BLaER1 treated with 17β-estradiol and CSF1 and Interleukin-3, amounts not matched to agents 10 nM and 100 nM (cell line): ENCODE data around the gene HCFC2.
"Not testable (repeated sequence)": the region's sequence is repeated elsewhere in the genome, so short reads cannot be mapped to it uniquely, and the experiment has no call there.

ENCODE experiments used
- H3K27ac ChIP-seq, 11 experiments: shearing (Covaris generic); formaldehyde crosslinking; 2 replicates each; pipeline ENCODE4 v1.8.1; 2022
- H3K27me3 ChIP-seq, 11 experiments: shearing (Covaris generic); formaldehyde crosslinking; 2 replicates each; pipeline ENCODE4 v1.8.1; 2022
- H3K36me3 ChIP-seq, 11 experiments: shearing (Covaris generic); formaldehyde crosslinking; 2 replicates each; pipeline ENCODE4 v1.8.1; 2022
- H3K4me1 ChIP-seq, 10 experiments: shearing (Covaris generic); formaldehyde crosslinking; 2 replicates each; pipeline ENCODE4 v1.8.1; 2022
- H3K4me2 ChIP-seq, 11 experiments: shearing (Covaris generic); formaldehyde crosslinking; 2 replicates each; pipeline ENCODE4 v1.8.1; 2022
- H3K4me3 ChIP-seq, 10 experiments: shearing (Covaris generic); formaldehyde crosslinking; 2 replicates each; pipeline ENCODE4 v1.8.1; 2022
- H3K9ac ChIP-seq, 11 experiments: shearing (Covaris generic); formaldehyde crosslinking; 2 replicates each; pipeline ENCODE4 v1.8.1; 2022
- H3K9me3 ChIP-seq, 11 experiments: shearing (Covaris generic); formaldehyde crosslinking; replicated peaks in 1 of 11; 2 replicates each; pipeline ENCODE4 v1.8.1; 2022
- H4K20me1 ChIP-seq, 11 experiments: shearing (Covaris generic); formaldehyde crosslinking; 2 replicates each; pipeline ENCODE4 v1.8.1; 2022
- Cebpa-rat ChIP-seq, 11 experiments: shearing (Covaris generic); IDR thresholded peaks; 2 replicates each; pipeline ENCODE4 v1.8.1; 2022

Gene HCFC2

GRCh38 chr12:104064031-104064841 is at the start of gene HCFC2:
HCFC2 (plus strand) TSS chr12:104064531; CDS start chr12:104064561, 30 bp downstream.
- no peak for TF ChIP-seq Cebpa-rat (IDR thresholded peaks at IDR 0.05)
- Histone ChIP-seq H3K27ac (peak within 1 kb of the TSS; percentile 64 to 85 (median 77)), H3K9me3 (no peaks in the 10 kb centered on the region)

GRCh38 chr12:104021862-104022261 is 42.5 kb upstream of the HCFC2 start:
- not testable (repeated sequence) for H3K27ac ChIP-seq, H3K27me3 ChIP-seq, H3K36me3 ChIP-seq, H3K4me2 ChIP-seq, H3K4me3 ChIP-seq, H3K4me1 ChIP-seq, H4K20me1 ChIP-seq, H3K9ac ChIP-seq
- H3K9me3 ChIP-seq, result peaks cover 10 to 18% (median 15%) of the 10 kb centered on the region in 11 experiments; a peak in 21 of 22 replicates

More at GRCh38 chr12:104064031-104064841, at the start of gene HCFC2:
- H4K20me1 ChIP-seq, result peaks cover 0 to 10% (median 0%) of the 10 kb centered on the region in 11 experiments; a peak in 3 of 22 replicates
- H3K4me3 ChIP-seq, result peak within 1 kb of the TSS; percentile 84 to 99 (median 96)
- H3K4me1 ChIP-seq, result peaks cover 18 to 32% (median 19%) of the 10 kb centered on the region in 10 experiments
- H3K9ac ChIP-seq, result peak within 1 kb of the TSS; percentile 82 to 93 (median 87)
- peak within 1 kb of the TSS; percentile 90 to 99 (median 96) for H3K4me2 ChIP-seq
- no peaks in the 10 kb centered on the region for H3K27me3 ChIP-seq
- H3K36me3 ChIP-seq, result peaks cover 9 to 29% (median 23%) of the 10 kb centered on the region in 11 experiments; a peak in 19 of 22 replicates

GRCh38 chr12:104022786-104023185 is 41.5 kb upstream of the HCFC2 start:
- no peak overlapping the region for H3K27ac ChIP-seq
- no peak overlapping the region for H3K9ac ChIP-seq
- no peaks in the 10 kb centered on the region for H3K27me3 ChIP-seq
- H3K36me3 ChIP-seq, result no peaks in the 10 kb centered on the region
- no peak overlapping the region for H3K4me2 ChIP-seq
- H3K4me3 ChIP-seq, result no peak overlapping the region
- H4K20me1 ChIP-seq, result no peaks in the 10 kb centered on the region
- no peak for TF ChIP-seq Cebpa-rat (IDR thresholded peaks at IDR 0.05)
- H3K4me1 ChIP-seq, result no peaks in the 10 kb centered on the region
- peaks cover 10 to 18% (median 15%) of the 10 kb centered on the region in 11 experiments; a peak in 21 of 22 replicates for H3K9me3 ChIP-seq

- Histone ChIP-seq H3K4me3 (no peak overlapping the region), H3K27me3 (no peaks in the 10 kb centered on the region), H4K20me1 (no peaks in the 10 kb centered on the region), H3K9me3 (peaks cover 10 to 18% (median 15%) of the 10 kb centered on the region in 11 experiments; a peak in 21 of 22 replicates), H3K9ac (no peak overlapping the region), H3K36me3 (no peaks in the 10 kb centered on the region), H3K4me2 (no peak overlapping the region), H3K27ac (no peak overlapping the region), H3K4me1 (no peaks in the 10 kb centered on the region)
- no peak for TF ChIP-seq Cebpa-rat (IDR thresholded peaks at IDR 0.05)
Measured at GRCh38 chr12:104023710-104024109, 40.6 kb upstream of the HCFC2 start.

GRCh38 chr12:104024348-104024747 is 40.0 kb upstream of the HCFC2 start:
- no peak for TF ChIP-seq Cebpa-rat (IDR thresholded peaks at IDR 0.05)

GRCh38 chr12:104025771-104026170 is 38.6 kb upstream of the HCFC2 start:
- H3K4me2 ChIP-seq, result no peak overlapping the region
- peaks cover 10 to 18% (median 15%) of the 10 kb centered on the region in 11 experiments; a peak in 21 of 22 replicates for H3K9me3 ChIP-seq
- no peak overlapping the region for H3K27ac ChIP-seq
- no peaks in the 10 kb centered on the region for H3K27me3 ChIP-seq
- no peaks in the 10 kb centered on the region for H4K20me1 ChIP-seq
- no peak for TF ChIP-seq Cebpa-rat (IDR thresholded peaks at IDR 0.05)
- H3K36me3 ChIP-seq, result no peaks in the 10 kb centered on the region
- H3K4me1 ChIP-seq, result no peaks in the 10 kb centered on the region
- H3K9ac ChIP-seq, result no peak overlapping the region
- H3K4me3 ChIP-seq, result no peak overlapping the region

More at GRCh38 chr12:104024348-104024747, 40.0 kb upstream of the HCFC2 start:
- Histone ChIP-seq H3K4me2 (no peak overlapping the region), H3K36me3 (no peaks in the 10 kb centered on the region), H3K27me3 (no peaks in the 10 kb centered on the region), H4K20me1 (no peaks in the 10 kb centered on the region), H3K27ac (no peak overlapping the region), H3K9me3 (peaks cover 10 to 18% (median 15%) of the 10 kb centered on the region in 11 experiments; a peak in 21 of 22 replicates), H3K9ac (no peak overlapping the region), H3K4me3 (no peak overlapping the region), H3K4me1 (no peaks in the 10 kb centered on the region)

GRCh38 chr12:104026841-104027599 is 37.3 kb upstream of the HCFC2 start:
- Histone ChIP-seq H3K9me3 (peaks cover 10 to 18% (median 15%) of the 10 kb centered on the region in 11 experiments; a peak in 21 of 22 replicates), H3K36me3 (no peaks in the 10 kb centered on the region), H4K20me1 (no peaks in the 10 kb centered on the region), H3K27me3 (no peaks in the 10 kb centered on the region), H3K4me1 (no peaks in the 10 kb centered on the region), H3K4me2 (no peak overlapping the region), H3K9ac (no peak overlapping the region), H3K4me3 (no peak overlapping the region), H3K27ac (no peak overlapping the region)
- no peak for TF ChIP-seq Cebpa-rat (IDR thresholded peaks at IDR 0.05)

- not testable (repeated sequence) for H3K27me3 ChIP-seq, H3K4me2 ChIP-seq, H3K36me3 ChIP-seq, H3K9ac ChIP-seq, H4K20me1 ChIP-seq, H3K4me1 ChIP-seq, H3K27ac ChIP-seq, H3K4me3 ChIP-seq
- peaks cover 0 to 10% (median 0%) of the 10 kb centered on the region in 11 experiments; a peak in 5 of 22 replicates for H3K9me3 ChIP-seq
Measured at GRCh38 chr12:104030596-104030995, 33.7 kb upstream of the HCFC2 start.

GRCh38 chr12:104036143-104036542 is 28.2 kb upstream of the HCFC2 start:
- H3K4me2 ChIP-seq, H3K36me3 ChIP-seq, H3K4me1 ChIP-seq, H3K9ac ChIP-seq, H3K4me3 ChIP-seq, H3K27me3 ChIP-seq, H3K27ac ChIP-seq, H4K20me1 ChIP-seq: not testable (repeated sequence)
- H3K9me3 ChIP-seq, result peaks cover 0 to 10% (median 0%) of the 10 kb centered on the region in 11 experiments; a peak in 6 of 22 replicates

- not testable (repeated sequence) for H3K4me1 ChIP-seq, H3K4me2 ChIP-seq, H4K20me1 ChIP-seq, H3K9ac ChIP-seq, H3K36me3 ChIP-seq, H3K4me3 ChIP-seq, H3K27me3 ChIP-seq, H3K9me3 ChIP-seq, H3K27ac ChIP-seq
Measured at GRCh38 chr12:104039769-104040168, 24.6 kb upstream of the HCFC2 start.
